ENCODE results near the gene PLPPR1.
"Not testable (repeated sequence)": the region's sequence is repeated elsewhere in the genome, so short reads cannot be mapped to it uniquely, and the experiment has no call there.

PLPPR1 gene

DNA sequence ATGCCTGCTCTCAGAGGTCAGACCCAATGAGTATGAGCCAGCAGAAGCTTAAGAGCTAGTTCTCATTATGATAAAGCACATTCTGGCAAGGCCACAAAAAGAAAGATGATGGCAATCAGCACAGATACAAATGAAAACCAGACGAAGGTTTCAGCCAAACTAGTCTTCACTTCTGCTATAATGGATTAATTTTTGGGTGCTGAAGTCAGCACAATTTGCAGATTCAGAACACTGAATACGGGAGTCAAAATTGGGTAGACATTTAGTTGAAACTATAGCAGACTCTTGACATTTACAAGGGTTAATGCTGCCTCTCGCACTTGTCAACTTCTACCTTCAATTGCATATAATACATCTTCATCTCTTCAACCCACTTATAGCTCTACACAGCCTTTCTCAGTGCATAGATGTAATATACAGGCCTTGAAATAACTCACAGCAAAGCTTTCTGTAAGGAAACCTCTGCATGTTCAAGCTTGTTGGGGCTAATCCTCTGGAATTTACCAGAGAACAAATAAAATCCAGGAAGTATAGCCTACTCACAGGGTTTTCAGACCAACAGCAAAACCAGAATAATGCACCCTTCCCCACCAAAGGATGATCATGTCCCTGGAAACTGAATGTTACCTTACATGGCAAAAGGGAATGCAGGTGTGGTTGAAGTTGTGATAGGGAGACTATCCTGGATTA lies 279.1 kb downstream of the PLPPR1 start:
- in situ Hi-C loops (cut with HindIII; ENCODE audit: low pct_unique_long_range_greater_than_20kb, low sequenced_read_pairs): no loop called here
- peak in 1 of 2 experiments; percentile 14 for DNase-seq (ENCODE audit: low read depth in 1 of 2, low spot score in 1 of 2)
- no peak for TF ChIP-seq JUND (IDR thresholded peaks at IDR 0.05; ENCODE audit: low read depth)

DNA sequence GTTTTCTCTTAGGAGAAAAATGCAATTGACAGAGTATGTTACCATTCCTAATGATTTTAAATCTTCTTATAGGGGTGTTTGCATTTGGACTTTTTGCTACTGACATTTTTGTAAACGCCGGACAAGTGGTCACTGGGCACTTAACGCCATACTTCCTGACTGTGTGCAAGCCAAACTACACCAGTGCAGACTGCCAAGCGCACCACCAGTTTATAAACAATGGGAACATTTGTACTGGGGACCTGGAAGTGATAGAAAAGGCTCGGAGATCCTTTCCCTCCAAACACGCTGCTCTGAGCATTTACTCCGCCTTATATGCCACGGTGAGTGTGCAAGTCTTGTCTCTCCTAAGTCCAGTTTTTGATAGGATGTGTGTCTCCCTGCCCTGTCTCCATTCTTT lies 280.6 kb downstream of the PLPPR1 start:
- in situ Hi-C loops (cut with HindIII; ENCODE audit: low pct_unique_long_range_greater_than_20kb, low sequenced_read_pairs): no loop called here
- no peak for DNase-seq (ENCODE audit: low read depth in 1 of 2, low spot score in 1 of 2)
- TF ChIP-seq JUND (IDR thresholded peaks at IDR 0.05; ENCODE audit: low read depth): no peak

DNA sequence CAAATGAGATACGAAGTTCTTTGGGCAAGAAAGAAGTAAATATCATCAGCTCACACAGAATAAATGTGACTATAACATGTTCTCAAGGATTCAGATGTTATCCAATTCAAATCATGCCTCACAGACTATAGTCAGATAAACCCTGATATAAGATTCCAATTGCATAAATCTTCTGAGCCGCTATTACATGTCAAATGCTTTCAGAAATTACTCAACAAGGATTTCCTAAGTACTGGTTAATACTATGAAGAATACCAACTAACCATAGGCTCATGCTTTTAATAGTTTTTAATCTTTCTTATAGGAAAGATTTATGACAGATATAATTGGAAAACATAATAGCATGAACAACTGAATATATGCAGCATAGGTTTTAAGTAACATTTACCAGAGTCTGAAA lies 282.7 kb downstream of the PLPPR1 start:
- DNase-seq (ENCODE audit: low read depth in 1 of 2, low spot score in 1 of 2): no peak
- in situ Hi-C loops (cut with HindIII; ENCODE audit: low pct_unique_long_range_greater_than_20kb, low sequenced_read_pairs): no loop called here
- no peak for TF ChIP-seq JUND (IDR thresholded peaks at IDR 0.05; ENCODE audit: low read depth)

DNA sequence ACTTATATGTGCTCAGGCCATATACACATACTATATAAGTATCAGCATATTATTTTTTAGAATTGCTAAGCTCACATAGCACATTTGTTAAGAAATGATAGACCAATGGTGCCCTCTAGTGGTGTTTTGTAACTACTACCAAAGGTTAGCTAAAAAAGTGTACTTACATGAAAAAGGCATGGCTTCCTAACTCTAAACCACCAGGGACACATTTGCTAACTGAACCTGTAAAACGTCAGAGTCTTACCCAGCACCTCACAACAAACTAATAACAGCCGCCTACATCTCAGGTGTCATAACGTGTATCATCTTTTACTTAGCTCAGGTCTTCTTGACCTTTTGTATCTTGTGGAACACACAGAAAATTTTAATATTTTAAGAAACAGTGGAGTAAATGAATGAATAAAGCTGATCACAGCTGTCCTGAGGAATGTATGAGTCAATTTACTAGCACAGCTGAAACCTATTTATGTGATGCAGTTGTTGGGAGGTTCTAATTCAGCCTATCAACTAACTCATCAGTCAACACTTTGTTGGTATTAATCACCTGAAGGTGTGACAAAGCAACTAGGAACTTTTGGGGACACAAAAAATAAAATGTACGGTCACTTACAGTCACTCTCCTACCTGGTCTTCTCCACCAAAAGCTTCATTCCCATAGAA lies 283.4 kb downstream of the PLPPR1 start:
- in situ Hi-C loops (cut with HindIII; ENCODE audit: low pct_unique_long_range_greater_than_20kb, low sequenced_read_pairs): no loop called here

DNA sequence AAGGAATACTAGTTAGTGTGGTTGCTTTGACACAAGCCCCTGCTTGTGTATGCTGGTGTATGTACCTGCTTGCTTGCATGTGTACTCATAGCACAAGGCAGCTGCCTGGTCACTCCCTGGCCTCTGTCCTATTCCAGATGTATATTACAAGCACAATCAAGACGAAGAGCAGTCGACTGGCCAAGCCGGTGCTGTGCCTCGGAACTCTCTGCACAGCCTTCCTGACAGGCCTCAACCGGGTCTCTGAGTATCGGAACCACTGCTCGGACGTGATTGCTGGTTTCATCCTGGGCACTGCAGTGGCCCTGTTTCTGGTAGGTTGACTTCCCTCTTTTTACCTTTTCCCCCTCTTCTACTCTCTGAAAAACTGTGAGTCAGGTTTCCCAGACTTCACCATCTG lies 284.1 kb downstream of the PLPPR1 start:
- in situ Hi-C loops (cut with HindIII; ENCODE audit: low pct_unique_long_range_greater_than_20kb, low sequenced_read_pairs): no loop called here
- no peak for DNase-seq (ENCODE audit: low read depth in 1 of 2, low spot score in 1 of 2)
- TF ChIP-seq JUND (IDR thresholded peaks at IDR 0.05; ENCODE audit: low read depth): no peak

More for the DNA sequence above, 283.4 kb downstream of the PLPPR1 start:
- peak; percentile 33 to 78 for DNase-seq (ENCODE audit: low read depth in 1 of 2, low spot score in 1 of 2)
- no peak for TF ChIP-seq JUND (IDR thresholded peaks at IDR 0.05; ENCODE audit: low read depth)

DNA sequence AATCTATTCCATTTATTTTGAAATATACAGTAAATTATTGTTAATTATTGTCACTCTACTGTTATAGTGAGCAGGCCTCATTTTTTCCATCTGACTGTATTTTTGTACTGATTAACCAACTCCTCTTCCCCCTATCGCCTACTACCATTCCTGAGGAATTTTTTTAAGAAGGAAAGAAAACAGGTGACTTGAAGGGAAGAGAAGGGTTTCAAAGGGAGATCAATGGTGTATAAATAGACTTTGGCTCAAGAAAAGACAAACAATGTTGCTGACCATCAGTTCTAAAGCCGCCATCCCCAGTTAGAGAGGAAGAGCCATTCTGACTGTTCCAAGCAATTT lies 286.6 kb downstream of the PLPPR1 start:
- no peak for TF ChIP-seq JUND (IDR thresholded peaks at IDR 0.05; ENCODE audit: low read depth)
- no peak for DNase-seq (ENCODE audit: low read depth in 1 of 2, low spot score in 1 of 2)
- in situ Hi-C loops (cut with HindIII; ENCODE audit: low pct_unique_long_range_greater_than_20kb, low sequenced_read_pairs): no loop called here

DNA sequence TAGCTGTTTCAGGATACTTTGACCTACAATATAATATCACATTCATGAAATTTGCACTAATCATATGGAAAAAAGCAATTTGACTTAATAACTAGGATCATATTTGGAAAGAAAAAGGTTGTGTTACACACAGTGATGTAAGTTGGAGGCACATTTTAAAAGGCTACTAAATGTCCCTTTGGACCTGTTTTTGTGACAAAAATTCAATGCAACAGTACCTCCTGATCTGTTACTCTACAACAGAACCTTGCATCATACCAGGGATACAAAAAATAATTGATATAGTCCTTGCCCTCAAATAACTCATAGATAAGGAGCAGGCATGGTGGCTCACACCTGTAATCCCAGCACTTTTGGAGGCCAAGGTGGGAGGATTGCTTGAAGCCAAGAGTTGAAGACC lies 289.2 kb downstream of the PLPPR1 start:
- TF ChIP-seq JUND (IDR thresholded peaks at IDR 0.05; ENCODE audit: low read depth): no peak
- DNase-seq (ENCODE audit: low read depth in 1 of 2, low spot score in 1 of 2): no peak
- in situ Hi-C loops (cut with HindIII; ENCODE audit: low pct_unique_long_range_greater_than_20kb, low sequenced_read_pairs): no loop called here

DNA sequence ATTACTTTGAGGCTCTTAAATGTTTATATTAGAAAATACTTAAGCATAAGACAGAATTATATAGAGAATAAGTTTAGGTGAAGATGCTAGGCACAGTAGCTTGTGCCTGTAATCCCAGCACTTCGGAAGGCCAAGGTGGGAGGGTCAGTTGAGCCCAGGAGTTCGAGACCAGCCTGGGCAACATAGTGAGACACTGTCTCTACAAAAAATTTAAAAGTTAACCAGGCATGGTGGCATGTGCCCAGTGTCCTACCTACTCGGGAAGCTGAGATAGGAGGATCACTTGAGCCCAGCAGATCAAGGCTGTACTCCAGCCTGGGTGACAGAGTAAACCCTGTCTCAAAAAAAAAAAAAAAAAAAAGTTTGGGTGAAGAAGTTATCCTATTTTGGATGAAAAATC lies 294.6 kb downstream of the PLPPR1 start:
- in situ Hi-C loops (cut with HindIII; ENCODE audit: low pct_unique_long_range_greater_than_20kb, low sequenced_read_pairs): no loop called here
- no peak for TF ChIP-seq JUND (IDR thresholded peaks at IDR 0.05; ENCODE audit: low read depth)
- DNase-seq (ENCODE audit: low read depth in 1 of 2, low spot score in 1 of 2): no peak

DNA sequence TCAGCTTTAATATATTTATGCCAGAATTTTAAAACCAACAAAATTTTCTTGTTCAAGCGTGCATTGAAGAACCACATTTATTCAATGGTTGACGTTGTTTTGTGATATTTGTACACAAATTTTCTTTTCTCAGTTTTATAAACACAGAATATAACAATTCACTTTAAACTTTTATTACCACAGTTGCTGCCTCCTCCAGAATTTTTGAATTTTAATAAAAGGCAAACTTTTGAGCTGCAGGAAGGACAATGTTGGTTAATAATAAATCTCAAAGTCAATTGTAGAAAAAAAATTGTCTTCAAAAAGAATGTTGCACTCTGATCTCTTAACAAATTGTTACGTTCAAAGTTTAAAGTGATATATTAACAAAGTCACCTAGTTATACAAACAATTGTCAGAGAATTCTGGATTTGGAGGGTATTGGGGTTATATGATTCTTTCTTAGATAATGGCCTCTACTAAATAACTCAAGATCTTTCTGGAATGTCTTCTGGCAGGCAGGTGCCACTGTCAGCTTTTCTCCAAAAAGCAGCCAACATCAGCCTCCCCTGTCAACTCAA lies 295.8 kb downstream of the PLPPR1 start:
- in situ Hi-C loops (cut with HindIII; ENCODE audit: low pct_unique_long_range_greater_than_20kb, low sequenced_read_pairs): no loop called here
- DNase-seq (ENCODE audit: low read depth in 1 of 2, low spot score in 1 of 2): no peak
- no peak for TF ChIP-seq JUND (IDR thresholded peaks at IDR 0.05; ENCODE audit: low read depth)

DNA sequence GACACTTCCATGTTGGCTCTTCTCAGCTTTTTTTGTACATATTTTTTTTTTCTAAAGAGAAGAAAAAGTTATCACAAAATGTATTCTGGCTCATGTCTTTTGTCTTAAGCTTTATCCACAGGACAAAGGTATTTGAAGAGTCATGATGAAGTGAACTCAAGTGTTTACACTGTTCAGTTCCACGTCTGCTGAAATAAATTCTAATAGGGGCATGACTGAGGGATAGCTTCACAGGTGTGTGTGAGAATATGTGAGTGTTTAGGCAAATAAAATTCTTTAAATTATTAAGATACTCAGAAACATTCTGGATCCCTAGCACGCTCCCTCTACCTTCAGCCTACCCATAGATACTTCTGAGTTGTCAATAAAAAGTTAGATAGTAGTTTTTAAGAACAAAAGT lies 296.5 kb downstream of the PLPPR1 start:
- no peak for DNase-seq (ENCODE audit: low read depth in 1 of 2, low spot score in 1 of 2)
- no peak for TF ChIP-seq JUND (IDR thresholded peaks at IDR 0.05; ENCODE audit: low read depth)

DNA sequence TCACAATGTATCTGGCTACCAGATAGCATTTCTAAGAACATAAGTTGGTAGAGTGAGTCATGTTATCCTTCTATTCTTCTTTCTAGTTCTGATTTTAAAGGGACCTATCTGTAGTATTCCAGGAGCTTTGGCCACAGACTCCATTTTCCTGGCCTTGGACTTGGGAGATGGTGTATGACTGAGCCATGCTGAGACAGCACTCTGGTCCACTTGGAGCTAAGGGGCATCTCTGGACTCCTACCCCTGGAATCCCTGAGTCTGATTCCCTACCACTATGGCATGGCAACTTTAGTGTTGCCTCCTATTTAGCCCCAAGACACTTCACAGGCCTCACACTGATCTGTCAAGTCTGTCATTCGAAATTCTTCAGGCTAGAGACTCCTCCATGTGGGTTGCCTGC lies 297.5 kb downstream of the PLPPR1 start:
- no peak for TF ChIP-seq JUND (IDR thresholded peaks at IDR 0.05; ENCODE audit: low read depth)
- in situ Hi-C loops (cut with HindIII; ENCODE audit: low pct_unique_long_range_greater_than_20kb, low sequenced_read_pairs): no loop called here
- DNase-seq (ENCODE audit: low read depth in 1 of 2, low spot score in 1 of 2): no peak

More for the DNA sequence above, 296.5 kb downstream of the PLPPR1 start:
- in situ Hi-C loops (cut with HindIII; ENCODE audit: low pct_unique_long_range_greater_than_20kb, low sequenced_read_pairs): no loop called here

DNA sequence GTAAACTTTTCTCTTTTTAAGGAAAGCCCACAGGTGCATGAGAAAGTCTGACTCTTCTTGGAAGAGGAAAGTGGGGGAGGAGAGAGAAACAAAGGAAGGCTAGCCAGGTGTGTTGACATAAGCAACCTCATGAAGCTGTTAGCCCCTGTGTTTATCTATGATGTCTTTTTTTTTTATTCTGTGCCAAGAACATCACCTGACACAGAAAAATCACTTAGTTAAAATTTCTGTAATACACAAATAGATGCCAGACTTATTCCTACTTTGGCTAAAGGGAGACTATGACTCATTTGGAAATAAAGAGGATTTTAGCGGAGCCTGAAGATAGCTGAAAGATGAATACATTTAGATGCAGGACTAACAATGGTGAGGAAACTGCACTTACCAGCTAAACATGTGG lies 298.0 kb downstream of the PLPPR1 start:
- DNase-seq (ENCODE audit: low read depth in 1 of 2, low spot score in 1 of 2): no peak
- in situ Hi-C loops (cut with HindIII; ENCODE audit: low pct_unique_long_range_greater_than_20kb, low sequenced_read_pairs): no loop called here
- TF ChIP-seq JUND (IDR thresholded peaks at IDR 0.05; ENCODE audit: low read depth): no peak

DNA sequence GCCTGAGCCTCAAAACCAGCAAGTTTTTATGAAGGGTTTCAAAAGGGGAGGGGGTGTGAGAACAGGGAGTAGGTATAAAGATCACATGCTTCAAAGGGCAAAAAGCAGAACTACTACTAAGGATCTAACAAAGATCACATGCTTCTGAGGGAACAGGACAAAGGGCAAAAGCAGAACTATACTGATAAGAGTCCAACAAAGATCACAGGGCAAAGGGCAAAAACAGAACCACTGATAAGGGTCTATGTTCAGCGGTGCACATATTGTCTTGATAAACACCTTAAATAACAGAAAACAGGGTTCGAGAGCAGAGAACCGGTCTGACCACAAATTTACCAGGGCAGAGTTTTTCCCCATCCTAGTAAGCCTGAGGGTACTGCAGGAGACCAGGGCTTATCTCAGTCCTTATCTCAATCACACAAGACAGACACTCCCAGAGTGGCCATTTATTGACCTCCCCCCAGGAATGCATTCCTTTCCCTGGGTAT lies 298.9 kb downstream of the PLPPR1 start:
- DNase-seq (ENCODE audit: low read depth in 1 of 2, low spot score in 1 of 2); in situ Hi-C loops (cut with HindIII; ENCODE audit: low pct_unique_long_range_greater_than_20kb, low sequenced_read_pairs): not testable (repeated sequence)

Data from T47D (cell line).